Measurements from ENCODE around the gene GRIN2A. TPM values are rescaled to one million over a fixed set of nuclear protein-coding genes. Genes with fewer than 3 reads are reported as not detected.

The GRIN2A gene
- total and polyA plus RNA-seq, 2 experiments from 2014 or later, result not detected

GRCh38 chr16:10169904-10170410 lies 12.3 kb downstream of the GRIN2A start:
- no peak for DNase-seq
- H3F3A ChIP-seq (ENCODE audit: insufficient read depth), result no peaks in the 10 kb centered on the region
- in situ Hi-C loops (cut with MboI), result no loop called here

GRCh38 chr16:10169031-10169430 lies 13.2 kb downstream of the GRIN2A start:
- Histone ChIP-seq H3K9ac (no peak overlapping the region), H3K4me2 (ENCODE audit: unreplicated experiment) (no peak overlapping the region), H3K36me3 (ENCODE audit: low read depth) (no peaks in the 10 kb centered on the region), H2AFZ (no peak overlapping the region), H3K9me2 (ENCODE audit: insufficient read depth) (no peaks in the 10 kb centered on the region), H3K4me3 (no peak overlapping the region), H3K79me2 (ENCODE audit: insufficient read depth) (no peaks in the 10 kb centered on the region), H3K9me3 (ENCODE audit: low read depth) (no peaks in the 10 kb centered on the region), H3K4me1 (ENCODE audit: insufficient read depth) (no peaks in the 10 kb centered on the region), H4K20me1 (ENCODE audit: insufficient read depth) (no peaks in the 10 kb centered on the region), H3F3A (ENCODE audit: insufficient read depth) (no peaks in the 10 kb centered on the region), H3K27ac (no peak overlapping the region), H3K27me3 (replicated peaks; ENCODE audit: insufficient read depth) (no peaks in the 10 kb centered on the region)
- 28 to 38% methylated on average over 3 of the region's 3 CpGs for WGBS, 2 experiments (ENCODE audit: low coverage in 1 of 2, low lambda C conversion rate in 2 of 2, missing lambda C conversion rate in 2 of 2)
- in situ Hi-C loops (cut with MboI), result no loop called here
- TF ChIP-seq EZH2phosphoT487 (IDR thresholded peaks at IDR 0.05; ENCODE audit: insufficient read depth, low read depth), result no peak
- TF ChIP-seq EZH2 (IDR thresholded peaks at IDR 0.05; ENCODE audit: insufficient read depth, poor library complexity, severe bottlenecking), result no peak
- no peak for DNase-seq

More at GRCh38 chr16:10169904-10170410, 12.3 kb downstream of the GRIN2A start:
- no peaks in the 10 kb centered on the region for H3K79me2 ChIP-seq (ENCODE audit: insufficient read depth)
- H3K27me3 ChIP-seq (replicated peaks; ENCODE audit: insufficient read depth), result no peaks in the 10 kb centered on the region
- H3K4me2 ChIP-seq (ENCODE audit: unreplicated experiment), result no peak overlapping the region
- TF ChIP-seq EZH2phosphoT487 (IDR thresholded peaks at IDR 0.05; ENCODE audit: insufficient read depth, low read depth) (no peak), EZH2 (IDR thresholded peaks at IDR 0.05; ENCODE audit: insufficient read depth, poor library complexity, severe bottlenecking) (no peak)
- no peak overlapping the region for H2AFZ ChIP-seq
- H3K4me3 ChIP-seq, result no peak overlapping the region
- no peaks in the 10 kb centered on the region for H3K9me3 ChIP-seq (ENCODE audit: low read depth)
- H3K36me3 ChIP-seq (ENCODE audit: low read depth), result no peaks in the 10 kb centered on the region
- no peak overlapping the region for H3K27ac ChIP-seq
- 44 to 46% methylated on average over 2 of the region's 2 CpGs for WGBS, 2 experiments (ENCODE audit: low coverage in 1 of 2, low lambda C conversion rate in 2 of 2, missing lambda C conversion rate in 2 of 2)
- no peaks in the 10 kb centered on the region for H3K4me1 ChIP-seq (ENCODE audit: insufficient read depth)
- H3K9me2 ChIP-seq (ENCODE audit: insufficient read depth), result no peaks in the 10 kb centered on the region
- no peaks in the 10 kb centered on the region for H4K20me1 ChIP-seq (ENCODE audit: insufficient read depth)
- no peak overlapping the region for H3K9ac ChIP-seq

- H3K4me1 ChIP-seq (ENCODE audit: insufficient read depth), result no peaks in the 10 kb centered on the region
- H2AFZ ChIP-seq, result no peak overlapping the region
- no peak overlapping the region for H3K27ac ChIP-seq
- 41 to 59% methylated on average over 1 of the region's 1 CpG for WGBS, 2 experiments (ENCODE audit: low coverage in 1 of 2, low lambda C conversion rate in 2 of 2, missing lambda C conversion rate in 2 of 2)
- no peak overlapping the region for H3K4me2 ChIP-seq (ENCODE audit: unreplicated experiment)
- in situ Hi-C loops (cut with MboI), result no loop called here
- no peaks in the 10 kb centered on the region for H3K27me3 ChIP-seq (replicated peaks; ENCODE audit: insufficient read depth)
- H3K36me3 ChIP-seq (ENCODE audit: low read depth), result no peaks in the 10 kb centered on the region
- H3K79me2 ChIP-seq (ENCODE audit: insufficient read depth), result no peaks in the 10 kb centered on the region
- no peaks in the 10 kb centered on the region for H3K9me2 ChIP-seq (ENCODE audit: insufficient read depth)
- TF ChIP-seq EZH2 (IDR thresholded peaks at IDR 0.05; ENCODE audit: insufficient read depth, poor library complexity, severe bottlenecking) (no peak), EZH2phosphoT487 (IDR thresholded peaks at IDR 0.05; ENCODE audit: insufficient read depth, low read depth) (no peak)
- no peak overlapping the region for H3K4me3 ChIP-seq
- H4K20me1 ChIP-seq (ENCODE audit: insufficient read depth), result no peaks in the 10 kb centered on the region
- H3K9me3 ChIP-seq (ENCODE audit: low read depth), result no peaks in the 10 kb centered on the region
- H3F3A ChIP-seq (ENCODE audit: insufficient read depth), result no peaks in the 10 kb centered on the region
- H3K9ac ChIP-seq, result no peak overlapping the region
- peak; percentile 38 for DNase-seq
These were observed 14.0 kb downstream of the GRIN2A start for GRCh38 chr16:10168258-10168657.

- H3K4me2 ChIP-seq (ENCODE audit: unreplicated experiment), result no peak overlapping the region
- no peaks in the 10 kb centered on the region for H3K4me1 ChIP-seq (ENCODE audit: insufficient read depth)
- no peak overlapping the region for H3K27ac ChIP-seq
- no peak overlapping the region for H2AFZ ChIP-seq
- H4K20me1 ChIP-seq (ENCODE audit: insufficient read depth), result no peaks in the 10 kb centered on the region
- in situ Hi-C loops (cut with MboI), result no loop called here
- DNase-seq, result no peak
- H3K9me3 ChIP-seq (ENCODE audit: low read depth), result no peaks in the 10 kb centered on the region
- no peaks in the 10 kb centered on the region for H3K36me3 ChIP-seq (ENCODE audit: low read depth)
- no peaks in the 10 kb centered on the region for H3F3A ChIP-seq (ENCODE audit: insufficient read depth)
- H3K4me3 ChIP-seq, result no peak overlapping the region
- no peaks in the 10 kb centered on the region for H3K27me3 ChIP-seq (replicated peaks; ENCODE audit: insufficient read depth)
- TF ChIP-seq EZH2phosphoT487 (IDR thresholded peaks at IDR 0.05; ENCODE audit: insufficient read depth, low read depth) (no peak), EZH2 (IDR thresholded peaks at IDR 0.05; ENCODE audit: insufficient read depth, poor library complexity, severe bottlenecking) (no peak)
- H3K9me2 ChIP-seq (ENCODE audit: insufficient read depth), result no peaks in the 10 kb centered on the region
- no peaks in the 10 kb centered on the region for H3K79me2 ChIP-seq (ENCODE audit: insufficient read depth)
- WGBS, 2 experiments (ENCODE audit: low coverage in 1 of 2, low lambda C conversion rate in 2 of 2, missing lambda C conversion rate in 2 of 2), result 9 to 29% methylated on average over 1 of the region's 1 CpG
- no peak overlapping the region for H3K9ac ChIP-seq
These were observed 16.6 kb downstream of the GRIN2A start for GRCh38 chr16:10165643-10166042.

- Histone ChIP-seq H3K9me2 (ENCODE audit: insufficient read depth) (no peaks in the 10 kb centered on the region), H4K20me1 (ENCODE audit: insufficient read depth) (no peaks in the 10 kb centered on the region), H3K79me2 (ENCODE audit: insufficient read depth) (no peaks in the 10 kb centered on the region), H3K36me3 (ENCODE audit: low read depth) (no peaks in the 10 kb centered on the region), H3K4me3 (no peak overlapping the region), H3K4me1 (ENCODE audit: insufficient read depth) (no peaks in the 10 kb centered on the region), H3K27ac (no peak overlapping the region), H3K27me3 (replicated peaks; ENCODE audit: insufficient read depth) (no peaks in the 10 kb centered on the region), H3K4me2 (ENCODE audit: unreplicated experiment) (no peak overlapping the region), H3F3A (ENCODE audit: insufficient read depth) (no peaks in the 10 kb centered on the region), H2AFZ (no peak overlapping the region), H3K9ac (no peak overlapping the region), H3K9me3 (ENCODE audit: low read depth) (no peaks in the 10 kb centered on the region)
- DNase-seq, result no peak
- TF ChIP-seq EZH2phosphoT487 (IDR thresholded peaks at IDR 0.05; ENCODE audit: insufficient read depth, low read depth) (no peak), EZH2 (IDR thresholded peaks at IDR 0.05; ENCODE audit: insufficient read depth, poor library complexity, severe bottlenecking) (no peak)
- in situ Hi-C loops (cut with MboI), result no loop called here
- WGBS, 2 experiments (ENCODE audit: low coverage in 1 of 2, low lambda C conversion rate in 2 of 2, missing lambda C conversion rate in 2 of 2), result 0% methylated on average over 1 of the region's 1 CpG
These were observed 19.2 kb downstream of the GRIN2A start for GRCh38 chr16:10162981-10163380.

All from GM23248 (cell line).